ENCODE results near the gene LAT. TPM values are rescaled to one million over a fixed set of nuclear protein-coding genes. Genes with fewer than 3 reads are reported as not detected.

The LAT gene
- total RNA-seq, 2 donors from 2014 or later: 0.98 to 1.3 TPM

- no peaks in the 10 kb centered on the region for H3K27me3 ChIP-seq
- no peak for TF ChIP-seq CTCF (IDR thresholded peaks at IDR 0.05)
- no peak for DNase-seq (ENCODE audit: low spot score)
- no peaks in the 10 kb centered on the region for H3K36me3 ChIP-seq
- no peaks in the 10 kb centered on the region for H3K9me3 ChIP-seq
- no peaks in the 10 kb centered on the region for H3K4me1 ChIP-seq
- no peak overlapping the region for H3K4me3 ChIP-seq
- H3K27ac ChIP-seq: no peak overlapping the region
Observed at GRCh38 chr16:29012913-29013553, 28.2 kb downstream of the LAT start.

GRCh38 chr16:29014561-29015069, 29.8 kb downstream of the LAT start:
- no peaks in the 10 kb centered on the region for H3K9me3 ChIP-seq
- H3K4me1 ChIP-seq: no peaks in the 10 kb centered on the region
- no peaks in the 10 kb centered on the region for H3K27me3 ChIP-seq
- no peak overlapping the region for H3K4me3 ChIP-seq
- DNase-seq (ENCODE audit: low spot score): no peak
- TF ChIP-seq CTCF (IDR thresholded peaks at IDR 0.05): no peak
- H3K27ac ChIP-seq: no peak overlapping the region
- no peaks in the 10 kb centered on the region for H3K36me3 ChIP-seq

GRCh38 chr16:29022196-29022595, 37.3 kb downstream of the LAT start:
- Histone ChIP-seq H3K4me1 (no peaks in the 10 kb centered on the region), H3K27me3 (no peaks in the 10 kb centered on the region), H3K9me3 (no peaks in the 10 kb centered on the region), H3K4me3 (no peak overlapping the region), H3K27ac (no peak overlapping the region), H3K36me3 (no peaks in the 10 kb centered on the region)
- no peak for DNase-seq (ENCODE audit: low spot score)
- TF ChIP-seq CTCF (IDR thresholded peaks at IDR 0.05): no peak

GRCh38 chr16:29023279-29024277, 38.7 kb downstream of the LAT start:
- Histone ChIP-seq H3K4me3 (no peak overlapping the region), H3K27me3 (no peaks in the 10 kb centered on the region), H3K27ac (no peak overlapping the region), H3K9me3 (no peaks in the 10 kb centered on the region), H3K36me3 (no peaks in the 10 kb centered on the region), H3K4me1 (no peaks in the 10 kb centered on the region)
- DNase-seq (ENCODE audit: low spot score): no peak
- TF ChIP-seq CTCF (IDR thresholded peaks at IDR 0.05): no peak

- no peaks in the 10 kb centered on the region for H3K27me3 ChIP-seq
- H3K4me3 ChIP-seq: no peak overlapping the region
- H3K4me1 ChIP-seq: no peaks in the 10 kb centered on the region
- H3K36me3 ChIP-seq: no peaks in the 10 kb centered on the region
- no peak for TF ChIP-seq CTCF (IDR thresholded peaks at IDR 0.05)
- no peaks in the 10 kb centered on the region for H3K9me3 ChIP-seq
- DNase-seq (ENCODE audit: low spot score): no peak
- H3K27ac ChIP-seq: no peak overlapping the region
Observed at GRCh38 chr16:29024278-29024677, 39.4 kb downstream of the LAT start.

Measured in right atrium auricular region (tissue), 2 donors.